HG02840 (cell line): ENCODE results near the gene FAM83G.

Source experiments
- ATAC-seq: cut with Tn5 transposase; IDR thresholded peaks from one replicate; pipeline ENCODE4 v1.9.1; 2021; ENCODE audit warnings: mild to moderate bottlenecking, moderate library complexity, moderate number of reproducible peaks; ENCODE audit not compliant: unreplicated experiment, low FRiP score

The FAM83G gene

DNA sequence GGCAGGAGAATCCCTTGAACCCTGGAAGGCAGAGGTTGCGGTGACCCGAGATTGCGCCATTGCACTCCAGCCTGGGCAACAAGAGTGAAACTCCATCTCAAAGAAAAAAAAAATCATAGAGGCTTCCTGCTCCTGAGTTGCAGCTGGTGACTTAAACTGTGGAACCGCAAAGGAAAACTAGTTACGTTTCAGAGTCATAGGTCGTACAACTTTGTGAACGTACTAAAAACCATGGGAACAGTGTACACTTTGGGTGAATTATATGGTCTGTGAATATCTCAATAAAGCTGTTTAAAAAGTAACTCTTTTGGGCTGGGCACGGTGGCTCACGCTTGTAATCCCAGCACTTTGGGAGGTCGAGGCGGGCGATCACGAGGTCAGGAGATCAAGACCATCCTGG is 29.0 kb downstream of the FAM83G start:
- ATAC-seq: no peak

- no peak for ATAC-seq
Observed at GRCh38 chr17:18974407-18975149, 30.0 kb downstream of the FAM83G start.

- ATAC-seq: no peak
Observed at GRCh38 chr17:18971801-18972200, 32.8 kb downstream of the FAM83G start.

- ATAC-seq: no peak
Observed at GRCh38 chr17:18970582-18971480, 33.7 kb downstream of the FAM83G start.

- no peak for ATAC-seq
Observed at GRCh38 chr17:18968945-18969887, 35.3 kb downstream of the FAM83G start.

DNA sequence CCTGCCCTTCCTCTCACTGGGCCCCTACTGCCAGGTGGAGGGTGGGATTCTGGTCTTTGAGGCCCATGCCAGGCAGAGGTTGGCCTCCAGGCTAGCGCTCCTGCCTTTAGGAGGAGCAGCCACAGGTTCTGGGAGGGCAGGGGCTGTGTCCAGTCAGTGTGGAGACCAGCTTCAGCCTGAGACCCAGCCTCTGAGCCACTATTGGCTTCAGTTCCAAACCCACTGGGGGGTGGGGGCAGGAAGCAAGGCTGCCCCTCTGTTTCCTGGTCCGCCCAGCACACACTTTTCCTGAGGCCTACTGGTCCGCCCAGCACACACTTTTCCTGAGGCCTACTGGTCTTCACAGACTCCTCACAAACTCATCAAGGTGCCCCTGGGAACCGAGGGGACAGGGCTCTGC is 36.2 kb downstream of the FAM83G start:
- ATAC-seq: no peak

GRCh38 chr17:18967916-18968315 is 36.6 kb downstream of the FAM83G start:
- no peak for ATAC-seq

DNA sequence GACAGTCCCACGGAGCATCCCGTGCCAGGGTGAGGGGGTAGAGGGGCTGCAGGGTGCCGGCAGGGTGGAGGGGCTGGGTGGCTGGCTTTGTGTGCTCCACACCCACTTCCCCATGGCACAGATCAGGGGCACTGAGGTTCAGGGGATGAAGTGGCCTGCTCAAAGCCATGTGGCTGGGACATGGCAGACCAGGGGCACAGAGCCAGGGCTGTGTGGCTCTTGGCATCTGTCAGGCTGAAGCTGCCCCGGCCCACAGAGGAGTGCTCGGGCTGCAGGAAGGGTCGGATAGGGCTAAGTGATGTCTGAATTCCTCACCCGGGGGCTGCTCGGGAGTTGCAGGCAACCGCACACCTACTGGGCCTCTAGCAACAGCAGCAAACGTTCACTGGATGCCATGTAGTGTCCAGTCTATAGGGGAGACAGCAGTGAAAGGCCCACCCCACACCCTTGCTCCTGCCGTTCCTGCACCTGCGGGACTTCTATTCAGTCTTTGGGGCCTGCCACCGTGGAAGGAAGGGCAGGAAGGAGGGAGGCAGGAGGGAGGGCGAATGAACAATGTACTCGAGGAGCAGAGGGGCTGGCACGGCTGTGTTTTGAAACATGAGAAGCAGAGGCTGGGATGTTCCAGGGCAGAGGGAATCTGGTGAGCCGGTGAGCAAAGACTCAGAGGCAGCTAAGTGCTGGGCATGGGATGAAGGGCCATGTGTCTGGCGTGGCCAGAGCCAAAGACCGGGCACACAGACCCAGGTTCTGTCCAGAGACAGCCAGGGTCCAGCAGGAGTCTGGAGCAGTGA is 37.5 kb downstream of the FAM83G start:
- no peak for ATAC-seq

DNA sequence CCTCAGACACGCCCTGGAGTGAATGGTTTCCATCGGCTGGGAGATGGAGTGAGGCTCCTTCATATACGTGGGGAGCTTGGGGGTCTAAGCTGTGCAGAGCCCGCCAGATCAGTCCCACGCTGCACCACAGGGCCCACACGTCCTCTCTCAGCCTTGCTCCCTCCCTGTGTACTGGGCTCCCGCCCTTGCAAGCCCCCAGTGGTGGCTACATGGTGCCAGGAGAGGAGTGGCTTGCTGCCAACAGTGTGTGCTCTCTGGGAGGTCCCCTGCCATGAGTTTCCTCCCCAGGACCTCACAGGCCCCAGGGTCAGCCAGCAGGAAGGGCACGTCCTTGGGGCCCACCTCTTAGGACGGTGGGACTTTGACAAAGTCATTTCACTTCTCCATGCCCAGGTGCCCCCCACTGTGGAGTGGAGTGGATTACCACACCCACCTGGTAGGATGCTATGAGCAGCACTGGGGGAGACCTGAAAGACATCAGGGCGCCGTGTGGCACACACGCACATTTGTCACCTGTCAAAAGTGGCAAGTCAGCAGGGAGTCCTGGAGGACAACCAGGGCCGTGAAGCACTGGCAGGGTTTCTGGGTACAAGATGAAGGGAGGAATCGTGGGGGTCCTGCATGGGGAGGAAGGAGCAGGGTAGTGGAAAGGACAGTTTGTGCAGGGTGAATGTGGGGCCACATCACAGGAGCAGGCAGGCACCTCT is 38.9 kb downstream of the FAM83G start:
- no peak for ATAC-seq

GRCh38 chr17:18964550-18964949 is 40.0 kb downstream of the FAM83G start:
- no peak for ATAC-seq

DNA sequence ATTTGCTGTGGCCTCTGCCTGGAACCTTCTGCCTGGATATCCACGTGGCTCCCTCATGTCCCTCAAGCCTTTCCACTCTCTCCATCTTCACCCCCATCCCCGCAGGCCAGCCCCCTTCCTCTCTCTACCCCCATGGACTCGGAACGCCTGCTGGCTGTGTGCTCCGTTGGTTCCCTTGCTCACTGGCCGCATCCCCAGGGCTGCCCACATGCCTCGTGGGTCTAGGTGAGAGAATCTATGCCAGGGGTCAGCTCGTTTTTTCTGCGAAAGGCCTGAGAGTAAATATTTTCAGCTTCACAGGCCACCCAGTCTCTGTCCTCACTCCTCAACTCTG is 40.6 kb downstream of the FAM83G start:
- no peak for ATAC-seq

GRCh38 chr17:18963126-18964017 is 41.2 kb downstream of the FAM83G start:
- no peak for ATAC-seq

DNA sequence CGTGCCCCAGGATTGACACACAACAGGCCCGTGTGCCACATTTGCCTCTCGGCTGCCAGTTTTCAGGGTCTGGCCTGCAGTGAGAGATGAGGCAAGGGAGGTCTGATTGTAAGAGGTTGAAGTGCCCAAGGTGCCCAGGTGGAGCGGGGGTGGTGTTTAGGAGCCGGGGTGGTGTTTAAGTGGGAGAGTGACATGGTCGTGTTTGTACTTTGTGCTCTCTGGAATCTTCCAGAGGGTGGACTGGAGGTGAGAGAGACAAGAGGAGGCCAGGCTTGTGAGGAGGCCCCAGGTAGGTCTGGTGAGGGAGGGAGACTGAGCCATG is 42.1 kb downstream of the FAM83G start:
- ATAC-seq: no peak

DNA sequence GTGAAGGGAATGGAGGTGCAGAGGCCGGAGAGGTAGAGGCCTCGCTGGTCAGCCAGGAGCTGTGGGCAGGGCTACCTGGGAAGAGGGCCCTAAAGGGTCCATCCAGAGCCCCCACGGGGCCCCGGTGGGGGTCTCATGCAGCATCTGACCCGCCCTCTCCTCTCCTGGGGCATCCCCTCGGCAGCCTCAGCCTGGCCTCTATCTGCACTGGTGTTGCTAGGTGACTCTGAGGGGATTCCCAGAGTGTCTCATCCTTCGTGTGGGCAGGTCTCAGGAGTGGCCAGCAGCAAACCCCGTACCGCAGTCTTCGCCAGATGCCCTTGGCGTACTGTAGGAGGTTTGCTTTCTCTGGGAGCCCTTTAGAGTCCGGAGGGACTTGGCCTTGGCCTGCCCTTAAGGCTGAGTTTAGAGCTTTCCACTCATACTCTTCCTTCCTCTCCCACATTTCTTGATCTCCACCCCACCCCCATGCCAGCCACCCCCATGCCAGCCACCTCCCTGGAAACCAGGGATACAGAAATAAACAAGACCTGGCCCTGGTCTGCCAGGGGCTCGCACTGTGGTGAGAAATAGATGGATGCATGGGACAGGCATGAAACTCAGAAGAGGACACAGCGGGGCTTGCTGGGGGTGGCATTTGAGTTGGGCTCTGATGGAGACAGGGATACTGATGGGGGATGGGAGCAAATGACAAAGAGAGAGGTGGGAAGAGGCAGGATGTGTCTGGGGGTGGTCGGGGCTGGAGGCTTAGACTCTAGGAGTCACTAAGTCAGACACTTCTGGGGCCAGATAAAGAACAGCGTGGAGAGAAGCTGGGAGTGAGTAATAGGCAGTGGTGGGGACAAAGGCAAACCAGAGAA is 42.7 kb downstream of the FAM83G start:
- no peak for ATAC-seq

GRCh38 chr17:18960803-18961511 is 43.6 kb downstream of the FAM83G start:
- ATAC-seq: no peak

DNA sequence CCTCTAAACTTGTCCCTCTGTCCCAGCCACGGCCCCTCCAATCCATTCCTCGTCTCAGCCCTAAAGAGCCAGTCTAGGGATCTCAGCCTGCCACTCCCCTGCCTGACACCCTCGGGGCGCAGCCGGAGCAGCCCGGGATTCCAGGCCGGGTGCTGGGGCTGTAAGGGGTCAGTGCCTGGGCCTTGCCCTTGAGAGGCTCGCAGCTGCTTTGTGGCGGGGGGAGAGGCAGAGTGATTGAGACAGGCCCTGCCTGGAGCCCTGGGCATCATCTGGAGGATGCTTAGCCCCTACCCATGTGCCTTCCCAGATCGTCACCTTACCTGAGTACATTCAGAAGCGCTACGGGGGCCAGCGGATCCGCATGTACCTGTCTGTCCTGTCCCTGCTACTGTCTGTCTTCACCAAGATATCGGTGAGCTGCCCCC is 44.3 kb downstream of the FAM83G start:
- no peak for ATAC-seq

GRCh38 chr17:18959845-18960240 is 44.7 kb downstream of the FAM83G start:
- ATAC-seq: no peak
